ENCODE measurements around the gene IQCM. TPM values are rescaled to one million over a fixed set of nuclear protein-coding genes. Genes with fewer than 3 reads are reported as not detected.

Gene IQCM
- total RNA-seq, 4 donors from 2014 or later = not detected

DNA sequence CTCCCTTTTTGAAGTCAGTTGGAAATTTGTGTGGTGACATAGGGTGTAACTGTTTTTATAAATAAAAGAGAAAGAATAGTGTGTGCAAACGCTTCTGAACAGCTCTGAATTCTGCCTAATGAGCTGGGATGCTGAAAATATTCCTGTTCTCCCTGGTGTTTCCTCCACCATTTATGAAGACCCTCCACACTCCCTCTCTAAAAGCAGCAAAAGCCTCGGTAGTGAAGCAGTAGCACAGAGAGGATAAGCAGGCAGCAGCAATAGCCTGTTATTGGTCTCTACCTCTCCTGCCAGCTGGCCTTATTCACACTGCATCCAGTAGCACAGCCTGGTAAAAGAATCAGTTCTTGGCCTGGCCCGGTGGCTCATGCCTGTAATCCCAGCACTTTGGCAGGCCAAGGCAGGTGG, 406.1 kb downstream of the IQCM start:
- intact Hi-C loops (cut with DNase I; ENCODE audit: low total_unique reads) = no loop called here
- TF ChIP-seq POLR2A (IDR thresholded peaks at IDR 0.05) = no peak
- TF ChIP-seq, protein P1, sequence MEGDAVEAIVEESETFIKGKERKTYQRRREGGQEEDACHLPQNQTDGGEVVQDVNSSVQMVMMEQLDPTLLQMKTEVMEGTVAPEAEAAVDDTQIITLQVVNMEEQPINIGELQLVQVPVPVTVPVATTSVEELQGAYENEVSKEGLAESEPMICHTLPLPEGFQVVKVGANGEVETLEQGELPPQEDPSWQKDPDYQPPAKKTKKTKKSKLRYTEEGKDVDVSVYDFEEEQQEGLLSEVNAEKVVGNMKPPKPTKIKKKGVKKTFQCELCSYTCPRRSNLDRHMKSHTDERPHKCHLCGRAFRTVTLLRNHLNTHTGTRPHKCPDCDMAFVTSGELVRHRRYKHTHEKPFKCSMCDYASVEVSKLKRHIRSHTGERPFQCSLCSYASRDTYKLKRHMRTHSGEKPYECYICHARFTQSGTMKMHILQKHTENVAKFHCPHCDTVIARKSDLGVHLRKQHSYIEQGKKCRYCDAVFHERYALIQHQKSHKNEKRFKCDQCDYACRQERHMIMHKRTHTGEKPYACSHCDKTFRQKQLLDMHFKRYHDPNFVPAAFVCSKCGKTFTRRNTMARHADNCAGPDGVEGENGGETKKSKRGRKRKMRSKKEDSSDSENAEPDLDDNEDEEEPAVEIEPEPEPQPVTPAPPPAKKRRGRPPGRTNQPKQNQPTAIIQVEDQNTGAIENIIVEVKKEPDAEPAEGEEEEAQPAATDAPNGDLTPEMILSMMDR (IDR thresholded peaks at IDR 0.05) = no peak
- no peak for DNase-seq (ENCODE audit: low spot score in 2 of 2)
- no peak overlapping the region for H3K4me3 ChIP-seq (ENCODE audit: low read depth, poor library complexity, severe bottlenecking)
- 29 to 32% methylated on average over 3 of the region's 3 CpGs for WGBS, 2 donors

- 16 to 20% methylated on average over 4 of the region's 4 CpGs for WGBS, 2 donors
- no peak for TF ChIP-seq POLR2A (IDR thresholded peaks at IDR 0.05)
- TF ChIP-seq, protein P1 (IDR thresholded peaks at IDR 0.05) = no peak
- intact Hi-C loops (cut with DNase I; ENCODE audit: low total_unique reads) = no loop called here
- DNase-seq (ENCODE audit: low spot score in 2 of 2) = peak; percentile 13 to 82
- no peak overlapping the region for H3K4me3 ChIP-seq (ENCODE audit: low read depth, poor library complexity, severe bottlenecking)
Observed at GRCh38 chr4:149409146-149409545, 406.5 kb downstream of the IQCM start.

DNA sequence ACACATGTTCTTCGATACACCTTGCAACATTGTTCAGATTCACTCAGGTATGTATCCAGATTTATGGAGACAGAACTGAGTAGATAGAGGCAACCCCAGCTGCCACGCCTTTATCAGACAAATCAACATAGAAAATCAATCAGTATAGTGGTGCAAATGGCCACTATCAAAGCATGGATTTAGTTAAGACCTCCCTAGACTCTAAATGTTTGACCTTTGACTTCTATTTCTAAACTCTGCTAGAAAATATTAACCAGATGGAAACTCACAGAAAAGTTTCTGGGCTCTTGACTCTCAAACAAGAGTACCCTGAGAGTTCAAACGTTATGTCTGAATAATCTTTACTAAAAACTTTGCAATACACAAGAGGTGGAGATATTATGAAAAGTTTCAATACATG, 411.5 kb downstream of the IQCM start:
- 75 to 78% methylated on average over 3 of the region's 3 CpGs for WGBS, 2 donors
- intact Hi-C loops (cut with DNase I; ENCODE audit: low total_unique reads) = no loop called here
- no peak for DNase-seq (ENCODE audit: low spot score in 2 of 2)
- no peak overlapping the region for H3K4me3 ChIP-seq (ENCODE audit: low read depth, poor library complexity, severe bottlenecking)
- TF ChIP-seq, protein P1 (IDR thresholded peaks at IDR 0.05) = no peak

GRCh38 chr4:149403081-149403480, 412.6 kb downstream of the IQCM start:
- DNase-seq (ENCODE audit: low spot score in 2 of 2) = no peak
- 34 to 43% methylated on average over 2 of the region's 2 CpGs for WGBS, 2 donors
- intact Hi-C loops (cut with DNase I; ENCODE audit: low total_unique reads) = no loop called here
- no peak overlapping the region for H3K4me3 ChIP-seq (ENCODE audit: low read depth, poor library complexity, severe bottlenecking)
- no peak for TF ChIP-seq POLR2A (IDR thresholded peaks at IDR 0.05)
- TF ChIP-seq, protein P1 (IDR thresholded peaks at IDR 0.05) = no peak

GRCh38 chr4:149398993-149399392, 416.6 kb downstream of the IQCM start:
- no peak for TF ChIP-seq POLR2A (IDR thresholded peaks at IDR 0.05)
- TF ChIP-seq, protein P1 (IDR thresholded peaks at IDR 0.05) = no peak
- no peak overlapping the region for H3K4me3 ChIP-seq (ENCODE audit: low read depth, poor library complexity, severe bottlenecking)
- DNase-seq (ENCODE audit: low spot score in 2 of 2) = no peak
- 61 to 64% methylated on average over 3 of the region's 3 CpGs for WGBS, 2 donors
- intact Hi-C loops (cut with DNase I; ENCODE audit: low total_unique reads) = no loop called here

DNA sequence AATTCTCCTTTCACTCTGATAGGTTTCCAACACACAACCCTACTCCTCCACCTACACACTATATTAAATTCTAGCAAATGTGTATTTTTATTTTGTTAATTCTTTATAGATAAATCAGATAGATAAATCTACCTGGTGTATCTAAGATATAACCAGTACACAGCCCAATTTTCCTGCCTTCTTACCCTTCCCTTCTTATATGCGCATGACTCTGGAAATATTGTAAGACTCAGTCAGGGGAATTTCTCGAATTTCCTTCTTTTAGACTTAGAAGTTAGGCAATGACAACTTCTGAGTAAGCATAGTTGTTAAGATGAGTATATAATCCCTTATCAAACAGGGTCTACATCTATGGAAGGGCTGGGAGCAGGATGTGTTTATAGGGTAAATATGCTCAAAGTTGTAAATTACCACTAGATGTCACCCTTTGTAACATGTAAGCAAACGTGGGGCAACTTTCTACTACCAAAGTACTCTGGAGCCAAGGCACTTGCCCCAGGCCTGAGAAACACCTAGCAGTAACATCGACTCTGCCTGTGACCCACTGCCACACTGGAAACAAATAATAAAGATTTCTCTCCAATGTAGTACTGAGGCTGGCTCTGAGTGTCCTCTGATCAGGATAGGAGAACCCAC, 444.7 kb downstream of the IQCM start:
- TF ChIP-seq, protein P1 (IDR thresholded peaks at IDR 0.05) = no peak
- TF ChIP-seq POLR2A (IDR thresholded peaks at IDR 0.05) = no peak
- no peak overlapping the region for H3K4me3 ChIP-seq (ENCODE audit: low read depth, poor library complexity, severe bottlenecking)
- 41 to 42% methylated on average over 4 of the region's 4 CpGs for whole genome bisulfite sequencing, 2 donors
- intact Hi-C loops (cut with DNase I; ENCODE audit: low total_unique reads) = loop anchor here (10.0 kb wide), 1 partner anchor 524 kb away; no protein-coding TSS in a partner anchor
- no peak for DNase-seq (ENCODE audit: low spot score in 2 of 2)

Data from lower leg skin (tissue), 4 donors.